ENCODE results near the gene ADRB2.
A peak's percentile ranks its signal among the peaks of the same experiment; 100 is the strongest.

The ADRB2 gene

DNA sequence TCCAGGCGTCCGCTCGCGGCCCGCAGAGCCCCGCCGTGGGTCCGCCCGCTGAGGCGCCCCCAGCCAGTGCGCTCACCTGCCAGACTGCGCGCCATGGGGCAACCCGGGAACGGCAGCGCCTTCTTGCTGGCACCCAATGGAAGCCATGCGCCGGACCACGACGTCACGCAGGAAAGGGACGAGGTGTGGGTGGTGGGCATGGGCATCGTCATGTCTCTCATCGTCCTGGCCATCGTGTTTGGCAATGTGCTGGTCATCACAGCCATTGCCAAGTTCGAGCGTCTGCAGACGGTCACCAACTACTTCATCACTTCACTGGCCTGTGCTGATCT is 294 bp downstream of the ADRB2 start:
- TF ChIP-seq EZH2phosphoT487 (conservative IDR thresholded peaks at IDR 0.05; ENCODE audit: low read length) = no peak
- TF ChIP-seq, protein P1, sequence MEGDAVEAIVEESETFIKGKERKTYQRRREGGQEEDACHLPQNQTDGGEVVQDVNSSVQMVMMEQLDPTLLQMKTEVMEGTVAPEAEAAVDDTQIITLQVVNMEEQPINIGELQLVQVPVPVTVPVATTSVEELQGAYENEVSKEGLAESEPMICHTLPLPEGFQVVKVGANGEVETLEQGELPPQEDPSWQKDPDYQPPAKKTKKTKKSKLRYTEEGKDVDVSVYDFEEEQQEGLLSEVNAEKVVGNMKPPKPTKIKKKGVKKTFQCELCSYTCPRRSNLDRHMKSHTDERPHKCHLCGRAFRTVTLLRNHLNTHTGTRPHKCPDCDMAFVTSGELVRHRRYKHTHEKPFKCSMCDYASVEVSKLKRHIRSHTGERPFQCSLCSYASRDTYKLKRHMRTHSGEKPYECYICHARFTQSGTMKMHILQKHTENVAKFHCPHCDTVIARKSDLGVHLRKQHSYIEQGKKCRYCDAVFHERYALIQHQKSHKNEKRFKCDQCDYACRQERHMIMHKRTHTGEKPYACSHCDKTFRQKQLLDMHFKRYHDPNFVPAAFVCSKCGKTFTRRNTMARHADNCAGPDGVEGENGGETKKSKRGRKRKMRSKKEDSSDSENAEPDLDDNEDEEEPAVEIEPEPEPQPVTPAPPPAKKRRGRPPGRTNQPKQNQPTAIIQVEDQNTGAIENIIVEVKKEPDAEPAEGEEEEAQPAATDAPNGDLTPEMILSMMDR (IDR thresholded peaks at IDR 0.05; ENCODE audit: insufficient read depth, low read length, poor library complexity, severe bottlenecking) = no peak
- Histone ChIP-seq H3K4me2 (ENCODE audit: low read depth, low read length, poor library complexity, severe bottlenecking) (peak overlapping the region; percentile 54), H3K9me2 (replicated peaks; ENCODE audit: insufficient read depth, low read length) (no peaks in the 10 kb centered on the region), H3K9me3 (ENCODE audit: insufficient read depth, low read length) (no peaks in the 10 kb centered on the region), H3K27ac (ENCODE audit: low read depth, low read length) (no peak overlapping the region), H2AFZ (ENCODE audit: low read depth, low read length, severe bottlenecking) (peak overlapping the region; percentile 61), H3K27me3 (ENCODE audit: low read length) (no peaks in the 10 kb centered on the region), H4K20me1 (ENCODE audit: low read depth, low read length) (no peaks in the 10 kb centered on the region), H3K79me2 (ENCODE audit: insufficient read depth, low read length) (no peaks in the 10 kb centered on the region), H3K4me3 (ENCODE audit: insufficient read depth, low read length, poor library complexity, severe bottlenecking) (peak overlapping the region; percentile 41), H3K36me3 (ENCODE audit: low read length) (no peaks in the 10 kb centered on the region), H3F3A (ENCODE audit: insufficient read depth) (no peaks in the 10 kb centered on the region), H3K9ac (ENCODE audit: low read length) (peak overlapping the region; percentile 46)

DNA sequence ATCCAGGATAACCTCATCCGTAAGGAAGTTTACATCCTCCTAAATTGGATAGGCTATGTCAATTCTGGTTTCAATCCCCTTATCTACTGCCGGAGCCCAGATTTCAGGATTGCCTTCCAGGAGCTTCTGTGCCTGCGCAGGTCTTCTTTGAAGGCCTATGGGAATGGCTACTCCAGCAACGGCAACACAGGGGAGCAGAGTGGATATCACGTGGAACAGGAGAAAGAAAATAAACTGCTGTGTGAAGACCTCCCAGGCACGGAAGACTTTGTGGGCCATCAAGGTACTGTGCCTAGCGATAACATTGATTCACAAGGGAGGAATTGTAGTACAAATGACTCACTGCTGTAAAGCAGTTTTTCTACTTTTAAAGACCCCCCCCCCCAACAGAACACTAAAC is 1.3 kb downstream of the ADRB2 start:
- Histone ChIP-seq H4K20me1 (ENCODE audit: low read depth, low read length) (no peaks in the 10 kb centered on the region), H3F3A (ENCODE audit: insufficient read depth) (no peaks in the 10 kb centered on the region), H3K4me3 (ENCODE audit: insufficient read depth, low read length, poor library complexity, severe bottlenecking) (no peak overlapping the region), H3K9me2 (replicated peaks; ENCODE audit: insufficient read depth, low read length) (no peaks in the 10 kb centered on the region), H3K9me3 (ENCODE audit: insufficient read depth, low read length) (no peaks in the 10 kb centered on the region), H3K9ac (ENCODE audit: low read length) (no peak overlapping the region), H3K4me2 (ENCODE audit: low read depth, low read length, poor library complexity, severe bottlenecking) (peak overlapping the region; percentile 22), H3K79me2 (ENCODE audit: insufficient read depth, low read length) (no peaks in the 10 kb centered on the region), H2AFZ (ENCODE audit: low read depth, low read length, severe bottlenecking) (no peak overlapping the region), H3K27me3 (ENCODE audit: low read length) (no peaks in the 10 kb centered on the region), H3K27ac (ENCODE audit: low read depth, low read length) (no peak overlapping the region), H3K36me3 (ENCODE audit: low read length) (no peaks in the 10 kb centered on the region)
- TF ChIP-seq, protein P1 (IDR thresholded peaks at IDR 0.05; ENCODE audit: insufficient read depth, low read length, poor library complexity, severe bottlenecking) = no peak
- no peak for TF ChIP-seq EZH2phosphoT487 (conservative IDR thresholded peaks at IDR 0.05; ENCODE audit: low read length)

DNA sequence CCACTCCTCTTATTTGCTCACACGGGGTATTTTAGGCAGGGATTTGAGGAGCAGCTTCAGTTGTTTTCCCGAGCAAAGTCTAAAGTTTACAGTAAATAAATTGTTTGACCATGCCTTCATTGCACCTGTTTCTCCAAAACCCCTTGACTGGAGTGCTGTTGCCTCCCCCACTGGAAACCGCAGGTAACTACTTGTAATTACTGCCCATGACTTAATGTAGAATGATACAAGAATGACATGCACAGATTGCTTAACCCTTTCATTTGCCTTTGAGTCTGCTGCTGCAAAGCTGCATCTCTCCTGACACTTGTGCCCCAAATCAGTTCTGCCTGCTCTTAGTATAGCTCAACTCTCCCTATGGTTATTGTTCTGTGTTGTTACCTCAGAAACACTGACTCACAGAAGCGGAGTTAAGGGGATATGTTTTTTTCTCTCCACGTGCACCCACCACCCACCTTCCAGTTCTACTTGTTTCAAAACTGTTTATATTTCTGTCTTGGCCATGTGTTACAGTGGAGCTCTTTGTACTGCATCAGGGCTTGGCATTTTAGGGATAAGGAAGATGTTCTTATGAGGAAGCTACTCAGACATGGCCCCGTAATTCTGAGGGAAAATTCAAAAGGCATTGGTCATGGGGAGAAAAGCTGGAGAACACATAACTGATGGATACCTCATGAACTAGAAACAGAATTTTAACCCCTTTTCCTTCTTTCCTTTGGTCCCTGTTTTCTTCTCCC is 2.3 kb downstream of the ADRB2 start:
- H3K27ac ChIP-seq (ENCODE audit: low read depth, low read length) = no peak overlapping the region
- H3K36me3 ChIP-seq (ENCODE audit: low read length) = no peaks in the 10 kb centered on the region
- no peak overlapping the region for H3K4me3 ChIP-seq (ENCODE audit: insufficient read depth, low read length, poor library complexity, severe bottlenecking)
- TF ChIP-seq, protein P1 (IDR thresholded peaks at IDR 0.05; ENCODE audit: insufficient read depth, low read length, poor library complexity, severe bottlenecking) = no peak
- TF ChIP-seq EZH2phosphoT487 (conservative IDR thresholded peaks at IDR 0.05; ENCODE audit: low read length) = no peak
- H3K79me2 ChIP-seq (ENCODE audit: insufficient read depth, low read length) = no peaks in the 10 kb centered on the region
- H4K20me1 ChIP-seq (ENCODE audit: low read depth, low read length) = no peaks in the 10 kb centered on the region
- no peaks in the 10 kb centered on the region for H3K9me3 ChIP-seq (ENCODE audit: insufficient read depth, low read length)
- H3K4me2 ChIP-seq (ENCODE audit: low read depth, low read length, poor library complexity, severe bottlenecking) = peak overlapping the region; percentile 22
- no peak overlapping the region for H3K9ac ChIP-seq (ENCODE audit: low read length)
- no peaks in the 10 kb centered on the region for H3K27me3 ChIP-seq (ENCODE audit: low read length)
- H3K9me2 ChIP-seq (replicated peaks; ENCODE audit: insufficient read depth, low read length) = no peaks in the 10 kb centered on the region
- H3F3A ChIP-seq (ENCODE audit: insufficient read depth) = no peaks in the 10 kb centered on the region
- no peak overlapping the region for H2AFZ ChIP-seq (ENCODE audit: low read depth, low read length, severe bottlenecking)
